ENCODE results near the gene MED13L.

MED13L gene

DNA sequence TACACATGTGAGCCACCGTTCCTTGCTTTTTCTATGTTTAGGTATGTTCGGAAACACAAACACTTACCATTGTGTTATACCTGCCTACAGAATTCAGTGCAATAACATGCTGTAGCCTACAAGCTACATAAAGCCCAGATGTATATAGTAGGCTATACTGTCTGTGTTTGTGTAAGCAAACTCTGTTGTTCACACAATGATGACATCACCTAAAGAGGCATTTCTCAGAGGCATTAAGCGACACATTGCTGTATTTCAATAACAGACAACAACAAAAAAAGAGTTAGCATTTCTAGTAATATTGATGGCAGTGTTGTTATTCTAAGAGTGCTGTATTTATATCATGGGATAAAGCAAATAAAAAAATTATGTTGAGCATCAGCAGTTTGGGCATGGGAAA, 70.2 kb downstream of the MED13L start:
- no peak for DNase-seq

DNA sequence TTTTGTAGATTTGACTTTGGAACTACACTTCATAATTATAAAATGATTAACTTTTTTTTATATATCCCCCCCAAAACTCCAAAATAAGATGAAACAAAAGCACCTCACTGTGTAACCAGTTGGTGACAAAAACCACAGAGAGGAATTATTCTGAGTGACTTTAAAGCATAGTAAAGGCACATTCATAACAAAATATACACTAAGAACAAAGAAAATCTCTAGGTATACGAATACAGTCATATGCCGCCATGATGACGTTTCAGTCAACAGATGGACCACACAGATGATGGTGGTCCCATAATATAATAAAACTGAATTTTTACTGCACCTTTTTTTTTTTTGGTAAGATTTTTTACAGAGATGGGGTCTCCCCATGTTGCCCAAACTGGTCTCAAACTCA, 70.7 kb downstream of the MED13L start:
- no peak for DNase-seq

- no peak for DNase-seq
Measured at GRCh38 chr12:116204785-116205184, 72.7 kb downstream of the MED13L start.

DNA sequence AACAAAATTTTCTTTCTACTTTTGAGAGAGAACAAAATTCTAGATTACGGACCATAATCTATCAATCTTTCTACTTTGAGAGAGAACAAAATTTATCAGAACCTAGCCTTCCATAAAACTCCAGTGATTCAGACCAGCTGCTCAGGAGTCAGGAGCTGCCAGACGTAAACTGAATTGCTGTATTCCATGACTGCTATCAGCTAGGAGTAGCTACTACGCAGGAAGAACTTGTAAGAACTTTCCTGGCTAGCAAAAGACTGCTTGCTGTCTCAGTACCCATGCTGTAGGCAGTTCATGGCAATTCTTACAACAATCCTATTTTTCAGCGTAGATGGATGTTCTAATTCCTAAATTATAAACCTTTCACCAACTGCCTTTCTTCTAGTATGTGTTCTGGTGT, 73.3 kb downstream of the MED13L start:
- no peak for DNase-seq

GRCh38 chr12:116202940-116203339, 74.6 kb downstream of the MED13L start:
- DNase-seq = no peak

- no peak for DNase-seq
Measured at GRCh38 chr12:116202433-116202832, 75.1 kb downstream of the MED13L start.

GRCh38 chr12:116201908-116202307, 75.6 kb downstream of the MED13L start:
- no peak for DNase-seq

GRCh38 chr12:116201359-116201758, 76.1 kb downstream of the MED13L start:
- no peak for DNase-seq

DNA sequence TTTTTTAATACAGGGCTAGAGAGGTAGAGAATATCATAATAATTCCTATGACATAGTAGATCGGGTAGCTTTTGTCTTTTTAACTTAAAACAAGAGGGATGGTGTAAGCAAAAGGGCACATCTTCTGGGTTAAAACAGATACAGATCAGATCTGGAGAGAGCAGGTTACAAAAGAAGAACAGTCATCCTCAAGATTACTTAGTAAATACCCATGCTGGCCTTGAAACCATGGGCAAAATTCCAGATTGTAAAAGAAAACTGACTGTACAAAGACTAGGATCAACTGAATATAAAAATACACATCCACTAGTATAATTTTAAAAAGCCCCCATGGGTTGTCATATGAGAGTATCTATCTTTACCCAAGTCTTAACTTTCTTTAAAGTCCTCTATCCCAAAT, 76.7 kb downstream of the MED13L start:
- DNase-seq = no peak

- no peak for DNase-seq
Measured at GRCh38 chr12:116199160-116199706, 78.3 kb downstream of the MED13L start.

DNA sequence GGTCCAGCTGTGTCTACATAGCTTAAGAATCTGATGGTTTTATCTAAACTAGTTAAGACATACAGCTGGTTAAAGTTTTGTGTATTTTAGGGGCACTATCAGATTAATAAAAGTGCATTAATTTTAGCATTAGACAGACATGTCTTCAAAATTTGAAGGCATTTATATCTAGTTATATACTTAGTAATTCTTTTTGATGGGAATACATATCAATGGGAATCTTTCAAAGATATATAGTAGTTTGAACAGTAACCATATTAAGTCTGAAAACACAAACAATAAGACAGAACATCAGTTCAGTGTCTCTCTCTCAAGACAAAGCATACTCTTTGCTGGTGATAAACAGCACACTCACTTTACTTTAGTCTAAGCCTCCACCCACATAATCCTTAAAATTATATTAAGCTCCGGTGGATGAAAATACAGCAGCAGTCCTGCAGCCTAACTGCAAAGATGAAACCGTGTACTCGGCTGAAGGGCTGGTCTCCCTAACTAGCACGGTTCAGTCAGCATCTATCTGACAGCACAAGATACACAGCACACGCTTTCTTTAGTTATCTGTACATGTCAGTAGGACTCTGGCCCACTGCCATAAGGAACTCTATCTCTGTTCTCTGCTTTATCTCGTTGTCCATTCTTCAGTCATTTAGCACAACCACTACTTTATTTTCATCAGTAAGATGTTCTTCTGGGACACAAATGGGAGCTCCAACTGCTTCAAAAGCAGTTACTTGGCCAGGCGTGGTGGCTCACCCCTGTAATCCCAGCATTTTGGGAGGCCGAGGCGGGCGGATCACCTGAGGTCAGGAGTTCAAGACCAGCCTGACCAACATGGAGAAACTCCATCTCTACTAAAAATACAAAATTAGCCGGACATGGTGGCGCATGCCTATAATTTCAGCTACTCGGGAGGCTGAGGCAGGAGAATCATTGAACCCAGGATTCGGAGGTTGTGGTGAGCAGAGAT, 80.5 kb downstream of the MED13L start:
- DNase-seq = no peak

DNA sequence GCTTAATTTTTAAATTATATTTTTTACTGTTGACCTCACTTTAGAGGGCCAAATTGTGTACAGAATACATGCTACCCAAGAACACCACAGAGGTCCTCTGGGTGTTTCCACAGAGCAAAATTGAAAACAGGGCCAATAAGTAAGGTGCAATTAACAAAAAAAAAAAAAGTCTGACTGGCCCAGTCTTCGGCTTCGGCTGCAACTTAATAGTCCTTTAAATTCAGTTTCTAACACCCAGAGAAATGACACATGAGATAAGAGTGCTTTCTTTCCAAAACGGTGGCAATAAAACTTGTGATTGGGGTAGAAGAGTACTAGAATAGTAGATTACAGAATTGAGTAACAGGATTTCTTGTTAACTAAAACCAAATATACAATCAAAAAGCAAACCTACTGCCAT, 81.3 kb downstream of the MED13L start:
- DNase-seq = no peak

DNA sequence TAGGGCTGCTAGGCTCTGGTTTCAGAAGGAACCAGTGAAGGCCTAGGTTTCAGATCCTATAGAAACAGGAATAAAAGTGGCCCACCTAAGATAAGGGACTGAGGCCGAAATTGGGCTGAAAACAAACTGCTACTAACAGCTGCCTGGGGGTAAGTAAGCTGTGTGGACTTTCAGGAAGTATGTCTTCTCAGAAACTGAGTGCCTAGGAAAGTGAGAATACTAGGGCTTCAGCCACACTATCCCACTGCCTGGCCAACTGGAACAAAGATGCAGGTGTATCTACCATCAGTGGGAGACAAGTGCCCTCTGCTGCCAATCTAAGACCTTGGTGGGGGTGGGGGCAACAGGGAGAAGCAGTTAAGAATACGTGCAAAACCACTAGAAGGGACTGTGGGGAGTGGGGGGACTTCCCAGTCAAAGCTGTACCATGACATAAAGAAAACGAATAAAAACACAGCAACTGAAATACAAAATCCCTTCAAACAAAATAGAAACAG, 82.5 kb downstream of the MED13L start:
- DNase-seq = no peak

GRCh38 chr12:116189692-116190091, 87.8 kb downstream of the MED13L start:
- no peak for DNase-seq

- DNase-seq = no peak
Measured at GRCh38 chr12:116188581-116188980, 88.9 kb downstream of the MED13L start.

GRCh38 chr12:116187151-116187511, 90.4 kb downstream of the MED13L start:
- DNase-seq = no peak

DNA sequence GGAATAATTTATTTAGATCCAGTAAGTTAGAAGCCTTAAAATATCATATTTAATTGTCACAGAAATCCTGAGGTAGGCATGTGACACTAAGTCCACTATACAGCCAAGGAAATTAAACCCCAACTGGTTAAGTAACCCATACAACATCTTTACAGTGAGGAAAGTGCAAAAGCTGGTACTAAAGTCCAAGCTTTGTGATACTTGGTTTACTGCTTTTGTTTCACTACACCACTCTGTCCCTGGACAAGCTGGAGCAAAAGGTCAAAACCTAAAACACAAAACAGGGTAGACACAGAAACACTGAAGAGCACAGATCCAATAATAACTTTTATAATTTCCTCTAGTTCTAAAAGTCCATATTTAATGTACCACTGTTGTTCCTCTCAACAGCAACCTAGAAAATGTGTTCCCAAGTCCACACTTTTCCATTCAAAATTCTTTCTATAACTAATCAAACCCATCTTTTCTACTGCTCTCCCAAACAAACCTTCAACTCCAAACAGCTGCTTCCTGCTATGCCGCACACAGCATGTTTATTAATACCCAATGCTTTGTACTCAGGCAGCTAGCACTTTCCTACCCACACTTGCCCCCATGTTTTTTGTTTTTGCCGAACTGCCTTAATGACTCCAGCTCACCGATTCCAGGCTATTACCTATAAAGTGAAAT, 90.9 kb downstream of the MED13L start:
- no peak for DNase-seq

DNA sequence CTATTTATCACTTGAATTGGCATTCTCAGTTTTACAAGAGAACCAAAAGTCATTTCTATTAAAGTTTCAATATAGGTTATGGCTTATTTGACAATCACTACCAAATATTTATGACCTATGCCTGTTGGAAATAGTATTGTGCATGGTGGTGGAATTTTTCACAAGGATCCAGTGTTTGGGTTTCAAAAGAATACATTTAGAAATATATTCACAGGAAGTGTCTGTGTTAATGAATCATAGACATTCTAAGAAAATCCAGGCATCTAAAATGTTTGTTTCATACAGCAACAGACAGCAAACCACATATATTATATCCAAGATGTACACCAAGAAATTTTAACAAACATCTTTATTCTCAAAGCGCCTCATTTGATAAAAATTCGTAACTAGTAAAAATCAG, 92.7 kb downstream of the MED13L start:
- no peak for DNase-seq

DNA sequence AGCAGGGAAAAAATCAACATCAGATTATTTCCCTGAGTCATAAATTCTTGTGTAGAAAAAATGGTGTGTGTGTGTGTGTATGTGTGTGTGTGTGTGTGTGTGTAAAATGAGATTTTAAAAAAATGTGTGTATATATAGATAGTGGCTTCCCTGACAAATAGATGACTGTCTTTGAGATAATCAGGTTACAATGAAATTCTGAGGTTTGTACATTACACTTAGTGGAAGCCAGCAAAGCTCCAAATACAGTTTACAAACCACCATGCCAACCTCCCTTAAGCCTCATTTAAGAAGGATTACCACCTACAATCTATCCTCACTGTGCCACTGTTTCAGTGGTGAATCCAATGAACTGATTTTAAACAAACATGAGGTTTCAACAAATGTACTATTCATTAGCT, 93.8 kb downstream of the MED13L start:
- DNase-seq = no peak

DNA sequence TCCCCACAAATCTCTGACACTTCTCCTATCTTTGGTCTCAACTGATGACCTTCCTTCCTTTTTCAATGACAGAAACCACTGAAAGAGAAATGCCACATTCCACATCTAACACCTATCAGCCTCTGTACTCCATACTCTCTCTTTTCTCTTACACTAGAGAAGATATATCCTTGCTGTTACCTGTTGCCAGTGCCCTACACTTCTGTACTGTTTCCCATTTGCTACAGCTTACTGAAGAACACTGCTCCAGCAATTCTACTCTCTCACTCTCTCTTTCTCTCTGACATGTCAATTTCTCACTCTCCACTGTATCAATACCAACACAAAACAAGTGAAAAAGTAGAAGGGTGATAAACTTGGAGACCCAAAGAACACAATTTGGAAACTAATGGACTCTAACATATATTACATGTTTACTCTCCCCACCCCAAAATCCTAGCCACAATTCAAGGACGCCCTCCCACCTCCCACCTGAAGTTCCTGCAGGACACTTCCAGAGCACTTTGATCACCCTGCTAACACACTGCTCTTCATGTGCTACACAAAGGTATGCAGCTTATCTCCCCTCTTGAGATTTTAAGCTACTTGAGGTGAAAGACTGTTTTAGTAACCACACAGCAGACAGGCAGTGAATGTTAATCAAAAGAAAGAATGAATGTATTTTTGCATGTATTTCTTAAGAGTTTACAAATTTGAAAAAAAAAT, 95.0 kb downstream of the MED13L start:
- no peak for DNase-seq

- DNase-seq = no peak
Measured at GRCh38 chr12:116180448-116180847, 97.0 kb downstream of the MED13L start.

DNA sequence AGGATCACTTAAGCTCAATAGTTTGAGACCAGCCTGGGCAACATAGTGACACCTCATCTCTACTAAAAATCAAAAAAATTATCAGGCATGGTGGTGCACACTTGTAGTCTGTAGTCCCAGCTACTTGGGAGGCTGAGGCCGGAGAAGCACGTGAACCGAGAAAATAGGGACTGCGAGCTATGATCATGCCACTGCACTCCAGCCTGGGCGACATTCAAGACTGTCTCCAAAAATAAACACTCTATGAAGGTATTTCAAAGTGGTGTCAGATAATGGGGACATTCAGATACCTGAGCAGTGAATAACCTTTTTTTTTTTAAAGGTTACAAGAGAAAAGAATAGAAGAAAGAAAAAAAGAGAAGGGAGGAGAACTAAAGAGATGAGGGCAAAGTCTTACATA, 98.1 kb downstream of the MED13L start:
- no peak for DNase-seq

GRCh38 chr12:116177017-116177416, 100.5 kb downstream of the MED13L start:
- no peak for DNase-seq
